ENCODE measurements around the gene POLR2I. TPM values are rescaled to one million over a fixed set of nuclear protein-coding genes. Genes with fewer than 3 reads are reported as not detected.
"Not testable (repeated sequence)": the region's sequence is repeated elsewhere in the genome, so short reads cannot be mapped to it uniquely, and the experiment has no call there.

The POLR2I gene
- total RNA-seq, result 72.0 TPM

DNA sequence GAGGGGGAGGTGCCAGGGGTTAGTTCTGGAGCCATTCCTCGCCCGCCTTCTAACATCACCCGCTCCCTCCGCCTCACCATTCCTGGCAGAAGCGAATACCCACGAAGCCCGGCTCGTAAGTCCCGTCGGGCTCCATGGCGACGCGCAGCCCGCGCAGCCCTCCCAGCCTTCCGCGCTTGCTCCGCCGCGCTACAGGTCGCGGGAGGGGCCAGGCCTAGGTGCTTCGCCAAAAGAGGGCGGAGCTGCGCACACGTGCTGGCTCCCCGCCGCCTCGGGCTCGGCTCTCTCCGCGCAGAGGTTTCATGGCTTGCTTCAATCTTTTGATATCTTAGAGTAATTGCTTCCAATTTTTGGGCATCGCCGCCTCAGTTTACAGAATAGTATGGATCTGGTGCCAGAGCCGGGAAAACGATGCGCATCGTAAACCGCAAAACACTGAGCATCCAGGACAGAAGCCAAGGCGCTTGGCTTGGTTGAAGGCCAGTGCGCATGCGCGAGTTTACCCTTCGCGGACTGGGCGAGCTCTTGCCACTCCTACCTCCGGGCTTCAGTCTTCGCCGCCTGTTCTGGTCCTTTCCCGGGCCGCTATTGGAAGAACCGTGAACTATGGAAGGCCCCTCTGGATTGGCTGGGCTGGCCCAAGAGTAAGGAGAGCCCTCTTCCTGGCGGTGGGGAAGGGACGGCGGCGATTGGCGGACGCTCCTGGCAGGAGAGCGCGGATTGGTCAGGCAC lies at the start of gene POLR2I:
Gene POLR2I (minus strand): TSS at position 155 of the 732 bp plus-strand sequence. CDS start 19 bp downstream, at position 136.
- peak; percentile 94 for ATAC-seq

DNA sequence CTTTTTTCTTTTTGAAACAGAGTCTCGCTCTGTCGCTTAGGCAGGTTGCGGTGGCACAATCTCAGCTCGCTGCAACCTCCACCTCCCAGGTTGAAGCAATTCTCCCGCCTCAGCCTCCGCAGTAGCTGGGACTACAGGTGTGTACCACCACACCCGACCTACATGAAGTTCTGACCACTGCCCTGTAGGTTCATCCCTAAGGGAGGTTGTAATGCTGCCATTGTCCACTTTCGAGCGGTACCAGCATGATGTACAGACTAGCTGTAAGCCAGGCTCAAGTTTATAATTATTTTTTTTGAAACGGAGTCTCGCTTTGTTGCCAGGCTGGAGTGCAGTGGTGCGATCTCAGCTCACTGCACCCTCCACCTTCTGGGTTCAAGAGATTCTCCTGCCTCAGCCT lies 49.1 kb upstream of the POLR2I start:
- ATAC-seq, result peak; percentile 26

GRCh38 chr19:36160821-36161596 lies 46.3 kb upstream of the POLR2I start:
- ATAC-seq, result peak; percentile 72

- ATAC-seq, result no peak
These were observed 38.5 kb upstream of the POLR2I start for GRCh38 chr19:36153126-36153525.

DNA sequence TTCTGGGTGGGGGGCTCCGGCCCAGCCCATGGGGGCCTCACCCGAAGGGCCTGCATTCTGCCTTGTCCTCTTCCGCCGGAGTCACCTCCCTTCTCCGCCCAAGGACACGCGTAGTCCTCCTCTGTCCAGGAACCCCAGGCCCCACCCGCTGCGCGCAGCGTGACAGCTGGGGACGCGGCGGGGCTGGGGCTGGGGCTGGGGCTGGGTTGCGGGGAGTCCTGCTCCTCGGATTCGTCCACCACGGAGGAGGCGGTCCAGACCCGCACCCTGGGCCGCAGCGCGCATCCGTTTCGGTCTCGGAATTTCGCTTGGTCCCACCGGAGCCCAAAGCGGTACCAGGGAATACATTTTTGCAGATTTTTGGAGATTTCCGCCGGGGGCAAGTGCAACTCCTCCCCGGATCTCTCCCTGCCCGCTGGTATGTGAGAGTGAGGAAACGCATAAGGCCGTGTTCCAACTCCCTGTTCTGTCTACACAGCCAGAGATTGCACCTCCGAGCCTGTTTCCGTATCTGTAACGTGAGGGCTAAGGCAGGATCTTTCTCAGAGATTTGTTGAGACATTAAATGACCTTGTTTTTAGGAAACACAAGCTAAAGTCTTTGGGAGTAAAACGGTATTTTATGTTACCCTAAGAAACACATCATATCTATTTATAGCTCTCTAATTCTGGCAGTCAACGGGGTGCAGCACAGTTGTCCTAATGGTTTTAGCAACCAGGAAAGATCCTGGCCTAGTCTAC lies 37.8 kb upstream of the POLR2I start, which contains the start of gene COX7A1:
Gene COX7A1 (minus strand): TSS at position 96 of the 740 bp plus-strand sequence. CDS start 40 bp downstream, at position 56.
- no peak for ATAC-seq

DNA sequence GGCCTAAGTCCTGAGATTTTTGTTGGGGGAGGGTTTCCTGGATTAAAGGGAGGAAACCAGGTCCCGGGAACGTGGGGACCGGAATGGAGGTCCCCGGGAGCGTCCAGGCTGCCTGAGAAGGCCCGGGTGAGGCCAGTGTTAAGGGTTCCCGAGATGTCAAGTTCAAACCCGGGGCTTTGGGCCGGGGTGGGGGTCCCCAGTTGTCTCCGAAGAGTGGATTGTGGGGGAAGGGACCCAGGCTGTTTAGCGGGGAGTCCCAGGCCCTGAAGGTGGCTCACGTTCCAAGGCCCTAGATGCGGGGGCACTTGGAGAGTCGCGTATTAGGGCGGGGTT lies 37.3 kb upstream of the POLR2I start:
- ATAC-seq, result no peak

DNA sequence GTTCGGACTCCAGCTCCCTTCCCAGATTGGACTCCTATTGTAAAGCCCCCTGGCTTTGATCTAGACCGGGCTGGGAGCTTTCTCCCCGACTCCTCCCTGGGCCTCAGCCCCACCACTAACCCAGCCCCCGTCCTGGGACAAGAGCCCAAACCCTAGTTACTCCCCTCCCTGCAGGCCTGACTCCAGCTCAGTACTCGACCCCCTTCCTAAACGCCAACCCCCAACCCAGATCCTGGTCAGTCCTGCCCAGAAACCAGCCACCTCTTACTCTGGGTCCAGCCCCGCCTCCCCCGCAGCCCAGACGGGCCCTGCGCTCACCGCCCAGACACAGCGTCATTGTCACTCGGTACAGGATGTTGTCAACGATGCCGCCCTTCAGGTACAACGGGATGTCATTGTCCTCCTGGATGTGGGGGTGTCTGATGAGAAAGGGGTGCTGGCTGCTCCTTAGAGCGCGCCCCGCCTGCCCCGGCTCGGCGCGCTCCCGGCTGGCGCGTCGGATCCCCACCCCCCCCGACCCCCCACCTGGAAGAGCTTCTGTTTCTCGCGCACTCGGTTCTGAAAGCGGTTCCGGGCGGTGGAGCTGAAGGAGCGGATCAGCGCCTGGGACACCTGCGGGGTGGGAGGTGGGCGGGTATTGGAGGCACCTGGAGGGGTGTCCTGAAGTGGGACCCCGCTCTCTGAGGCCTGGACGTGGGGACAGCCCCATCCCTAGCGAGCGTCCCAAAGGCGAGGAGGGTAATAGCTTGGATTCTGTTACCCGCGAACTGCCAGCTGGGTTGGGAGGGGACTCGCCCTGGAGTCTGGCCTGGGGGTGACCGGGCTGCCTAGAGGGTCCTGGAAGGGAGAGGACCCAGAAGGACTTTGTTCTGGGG lies 36.7 kb upstream of the POLR2I start:
- peak; percentile 6 for ATAC-seq

GRCh38 chr19:36150586-36150985 lies 35.9 kb upstream of the POLR2I start:
- ATAC-seq, result peak; percentile 1

GRCh38 chr19:36149673-36150406 lies 35.2 kb upstream of the POLR2I start:
- peak; percentile 89 for ATAC-seq

- ATAC-seq, result no peak
These were observed 29.9 kb upstream of the POLR2I start for GRCh38 chr19:36144624-36145023.

DNA sequence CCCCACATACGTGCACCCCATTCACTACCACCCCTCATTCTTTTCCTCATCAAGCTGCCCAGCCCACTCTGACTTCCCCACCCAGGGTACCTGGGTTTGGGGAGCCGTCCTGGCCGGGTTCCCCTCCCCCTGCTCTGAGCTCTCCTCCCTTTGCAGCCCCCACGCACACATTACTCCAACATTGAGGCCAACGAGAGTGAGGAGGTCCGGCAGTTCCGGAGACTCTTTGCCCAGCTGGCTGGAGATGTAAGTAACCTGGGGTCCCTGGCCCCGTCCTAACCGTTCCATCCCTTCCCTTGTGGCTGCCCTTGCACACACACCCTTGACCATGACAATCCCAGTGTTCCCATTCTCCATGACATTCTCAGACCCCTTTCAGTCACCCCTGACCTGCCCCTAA lies 27.8 kb upstream of the POLR2I start:
- no peak for ATAC-seq

- no peak for ATAC-seq
These were observed 27.4 kb upstream of the POLR2I start for GRCh38 chr19:36142046-36142445.

- peak; percentile 76 for ATAC-seq
These were observed 26.6 kb upstream of the POLR2I start for GRCh38 chr19:36141039-36141927.

DNA sequence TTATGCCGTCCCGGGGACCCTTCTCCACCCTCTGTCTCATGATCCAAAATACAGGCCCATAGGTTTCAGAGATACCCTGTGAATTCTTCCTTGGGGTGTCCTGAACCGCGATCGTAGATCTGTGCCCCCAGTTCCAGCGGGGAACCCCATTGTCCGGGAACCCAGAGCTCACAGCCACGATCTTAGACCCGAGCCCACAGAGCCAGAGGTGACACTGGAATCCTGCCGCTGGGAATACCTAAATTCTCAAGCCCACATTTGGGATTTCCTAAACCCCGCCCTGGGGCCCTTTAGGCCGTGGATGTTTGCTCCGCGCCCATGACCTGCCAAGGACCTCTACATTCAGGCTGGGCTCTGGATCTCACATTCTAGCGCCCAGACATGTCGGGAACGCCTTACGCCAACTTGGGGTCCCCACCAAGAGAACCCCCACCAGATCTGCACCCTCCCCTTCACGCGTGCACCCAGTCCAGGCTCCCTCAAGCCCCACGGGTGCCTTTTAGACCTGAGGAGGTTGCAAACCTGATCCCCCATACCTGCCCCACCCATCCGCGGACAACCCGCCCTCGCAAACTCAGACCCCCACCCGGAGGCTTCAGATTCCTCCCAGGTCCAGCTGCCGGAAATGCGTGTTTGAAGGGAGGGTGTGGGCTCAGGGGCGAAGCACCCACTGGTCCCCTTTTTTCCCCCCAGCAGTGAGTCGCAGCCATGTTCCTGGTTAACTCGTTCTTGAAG lies 25.8 kb upstream of the POLR2I start:
- ATAC-seq, result peak; percentile 2

DNA sequence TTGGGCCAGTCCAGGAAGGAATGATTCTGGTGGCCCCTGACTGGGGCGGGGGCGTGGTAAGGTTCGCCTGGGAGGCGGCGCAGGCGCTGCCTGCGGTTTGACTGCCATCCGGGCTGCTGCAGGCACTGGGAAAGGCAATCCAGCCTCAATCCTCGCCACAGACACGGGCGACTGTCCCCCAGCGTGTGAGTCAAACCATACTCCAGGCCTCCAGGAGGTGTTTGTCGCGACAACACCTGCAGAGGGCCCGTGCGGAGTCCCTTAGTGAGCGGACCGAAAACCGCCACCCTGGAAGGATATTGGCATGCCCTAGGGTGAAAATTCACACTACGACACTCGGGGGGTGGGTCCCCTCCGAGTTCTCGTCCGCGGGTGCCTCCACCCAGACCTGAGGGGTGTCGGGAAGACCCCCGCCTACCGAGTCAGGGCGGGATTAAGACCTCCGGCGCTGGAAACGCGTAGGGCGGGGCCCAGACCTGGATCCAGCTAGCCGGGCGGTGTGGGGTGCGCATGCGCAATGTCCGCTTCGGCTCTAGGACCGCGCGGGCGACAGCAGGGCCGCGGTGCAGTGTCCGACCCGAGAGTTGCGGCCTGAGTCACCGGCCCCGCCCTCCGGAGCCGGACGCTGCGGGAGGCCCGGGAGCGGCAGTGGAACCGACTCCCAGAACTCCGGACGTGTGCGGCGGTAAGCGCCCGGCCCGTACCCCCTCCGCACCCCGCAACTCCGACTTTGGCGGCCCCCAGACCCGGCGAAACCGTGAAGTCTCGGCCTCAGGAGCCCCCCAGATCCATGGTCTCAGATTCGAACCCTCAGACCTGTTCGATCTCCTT lies 25.0 kb upstream of the POLR2I start, which contains the start of gene CAPNS1:
Gene CAPNS1 (plus strand): TSS at position 594 of the 831 bp plus-strand sequence. CDS start 946 bp downstream, outside the sequence.
- ATAC-seq, result peak; percentile 74

- ATAC-seq, result no peak
These were observed 24.4 kb upstream of the POLR2I start for GRCh38 chr19:36139120-36139472.

GRCh38 chr19:36136964-36137686 lies 22.4 kb upstream of the POLR2I start:
- peak; percentile 69 for ATAC-seq

DNA sequence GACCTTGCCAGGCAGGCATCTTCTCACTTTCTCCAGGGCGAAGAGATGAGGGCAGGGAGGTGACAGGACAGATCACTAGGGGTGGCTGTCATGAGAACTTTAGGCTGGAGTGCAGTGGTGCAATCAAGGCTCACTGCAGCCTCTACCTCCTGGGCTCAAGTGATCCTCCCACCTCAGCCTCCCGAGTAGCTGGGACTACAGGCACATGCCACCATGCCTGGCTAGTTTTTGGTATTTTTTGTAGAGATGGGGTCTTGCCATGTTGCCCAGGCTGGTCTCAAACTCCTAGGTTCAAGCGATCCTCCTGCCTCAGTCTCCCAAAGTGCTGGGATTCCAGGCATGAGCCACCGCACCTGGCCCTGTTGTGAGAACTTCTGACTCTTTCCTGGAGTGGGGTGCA lies 20.2 kb upstream of the POLR2I start:
- ATAC-seq, result not testable (repeated sequence)

Data from esophagus mucosa (tissue), 1 donor.